Testis (tissue), 2 donors: ENCODE data around the gene COL2A1.

Source experiments
- POLR2A ChIP-seq: fragments of 450-650 bp; IDR thresholded peaks from one replicate; pipeline ENCODE4 v1.6.1; 2017; ENCODE audit warnings: antibody characterized with exemption, mild to moderate bottlenecking, moderate library complexity
- TF ChIP-seq, protein P1 (sequence below), 3 experiments: fragments of 450-650 bp in 2 of 3; fragments of 200-600 bp in 1 of 3; sonication (generic) in 1 of 3; IDR thresholded peaks; one replicate each; pipeline ENCODE4 v1.5.1; 2016 to 2019; ENCODE audit warnings: antibody characterized with exemption in 3 of 3, mild to moderate bottlenecking in 2 of 3, moderate library complexity in 1 of 3

DNA sequence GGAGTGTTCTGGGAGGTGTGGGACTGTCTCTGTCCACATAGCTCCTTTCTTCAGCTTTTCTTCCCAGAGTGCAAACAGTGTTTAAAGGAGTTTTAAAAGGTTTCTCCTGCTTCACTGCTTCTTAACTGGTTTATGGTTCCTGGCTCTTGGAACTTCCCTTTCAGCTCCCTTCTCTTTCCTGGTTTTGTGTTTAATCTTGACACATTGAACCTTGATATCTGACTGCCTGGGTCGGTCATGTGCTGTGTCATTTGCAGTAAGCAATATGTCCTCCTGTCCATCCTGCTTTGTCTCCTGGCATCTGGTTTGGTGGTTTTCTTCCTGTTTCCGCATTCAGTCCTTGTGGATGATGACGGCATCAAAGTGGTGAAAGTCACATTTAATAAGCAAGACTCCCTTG, 38.7 kb downstream of the COL2A1 start:
- TF ChIP-seq POLR2A, result no peak
- TF ChIP-seq, protein P1, sequence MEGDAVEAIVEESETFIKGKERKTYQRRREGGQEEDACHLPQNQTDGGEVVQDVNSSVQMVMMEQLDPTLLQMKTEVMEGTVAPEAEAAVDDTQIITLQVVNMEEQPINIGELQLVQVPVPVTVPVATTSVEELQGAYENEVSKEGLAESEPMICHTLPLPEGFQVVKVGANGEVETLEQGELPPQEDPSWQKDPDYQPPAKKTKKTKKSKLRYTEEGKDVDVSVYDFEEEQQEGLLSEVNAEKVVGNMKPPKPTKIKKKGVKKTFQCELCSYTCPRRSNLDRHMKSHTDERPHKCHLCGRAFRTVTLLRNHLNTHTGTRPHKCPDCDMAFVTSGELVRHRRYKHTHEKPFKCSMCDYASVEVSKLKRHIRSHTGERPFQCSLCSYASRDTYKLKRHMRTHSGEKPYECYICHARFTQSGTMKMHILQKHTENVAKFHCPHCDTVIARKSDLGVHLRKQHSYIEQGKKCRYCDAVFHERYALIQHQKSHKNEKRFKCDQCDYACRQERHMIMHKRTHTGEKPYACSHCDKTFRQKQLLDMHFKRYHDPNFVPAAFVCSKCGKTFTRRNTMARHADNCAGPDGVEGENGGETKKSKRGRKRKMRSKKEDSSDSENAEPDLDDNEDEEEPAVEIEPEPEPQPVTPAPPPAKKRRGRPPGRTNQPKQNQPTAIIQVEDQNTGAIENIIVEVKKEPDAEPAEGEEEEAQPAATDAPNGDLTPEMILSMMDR (IDR thresholded peaks at IDR 0.05), result no peak
